Endodermal cell (in vitro differentiated cells): ENCODE results near the gene TNNI3K. TPM values are rescaled to one million over a fixed set of nuclear protein-coding genes. Genes with fewer than 3 reads are reported as not detected.

Source experiments
- DNase-seq: peaks from one replicate; pipeline ENCODE4 v3.0.0-alpha.2; 2017
- H3K27ac ChIP-seq: 2 replicates; pipeline ENCODE4 v1.5.1; 2013; ENCODE audit warnings: mild to moderate bottlenecking, low read depth, low read length, moderate library complexity
- H3K27me3 ChIP-seq: 2 replicates; pipeline ENCODE4 v1.6.1; 2013; ENCODE audit warnings: mild to moderate bottlenecking, low read length, moderate library complexity; ENCODE audit not compliant: insufficient read depth, control insufficient read depth, poor library complexity, severe bottlenecking
- H3K36me3 ChIP-seq: 2 replicates; pipeline ENCODE4 v1.7.0; 2013; ENCODE audit warnings: mild to moderate bottlenecking, low read length, moderate library complexity; ENCODE audit not compliant: control insufficient read depth, insufficient read depth
- H3K4me1 ChIP-seq: one replicate; pipeline ENCODE4 v1.7.0; 2013; ENCODE audit warnings: low read length; ENCODE audit not compliant: control insufficient read depth, insufficient read depth
- H3K4me3 ChIP-seq: 2 replicates; pipeline ENCODE4 v1.5.1; 2013; ENCODE audit warnings: mild to moderate bottlenecking, low read length, moderate library complexity
- H3K9ac ChIP-seq: 2 replicates; pipeline ENCODE4 v1.6.1; 2013; ENCODE audit warnings: mild to moderate bottlenecking, low read length, moderate library complexity; ENCODE audit not compliant: poor library complexity, severe bottlenecking; ENCODE audit errors: extremely low read depth
- H3K9me3 ChIP-seq: 2 replicates; pipeline ENCODE4 v1.6.1; 2013; ENCODE audit warnings: mild to moderate bottlenecking, low read length, moderate library complexity; ENCODE audit not compliant: control insufficient read depth
- H3K27ac Mint-ChIP-seq: 2 replicates; pipeline ENCODE4 v1.8.0; 2020; ENCODE audit warnings: mixed read lengths
- H3K27me3 Mint-ChIP-seq: 2 replicates; pipeline ENCODE4 v1.8.0; 2021; ENCODE audit warnings: mild to moderate bottlenecking, mixed read lengths; ENCODE audit not compliant: insufficient read depth
- H3K36me3 Mint-ChIP-seq: 2 replicates; pipeline ENCODE4 v1.8.0; 2020; ENCODE audit warnings: low read depth, mixed read lengths
- H3K4me1 Mint-ChIP-seq: 2 replicates; pipeline ENCODE4 v1.8.0; 2020; ENCODE audit warnings: mixed read lengths
- H3K4me3 Mint-ChIP-seq: 2 replicates; pipeline ENCODE4 v1.8.0; 2020; ENCODE audit warnings: mild to moderate bottlenecking, moderate library complexity, mixed read lengths
- H3K9me3 Mint-ChIP-seq: 2 replicates; pipeline ENCODE4 v1.8.0; 2020; ENCODE audit warnings: mild to moderate bottlenecking, mixed read lengths
- CTCF ChIP-seq: fragments of 200-600 bp; sonication (generic); conservative IDR thresholded peaks from 2 replicates; pipeline ENCODE4 v1.5.0; 2021; ENCODE audit warnings: antibody characterized with exemption, mild to moderate bottlenecking
- WGBS, 2 experiments: methylation state at CpG; one replicate each; pipeline versions ENCODE4 v1.1.5 to v1.1.7; 2013; ENCODE audit warnings: missing lambda C conversion rate in 2 of 2, mixed read lengths in 1 of 2; ENCODE audit not compliant: insufficient coverage in 1 of 2, insufficient read length in 1 of 2; 5-methylcytosine and 5-hydroxymethylcytosine counted together
- total RNA-seq, 2 donors: library from RNA; stranded (reverse); fragmentation: NEBNext Ultra II Directional in 1 of 2; extraction: Animal tissue kit (Norgen Biotek cat#: 25700) in 1 of 2; gene quantifications; 2 replicates in 1 of 2; 3 replicates in 1 of 2; pipeline ENCODE4 v1.2.1, GENCODE V29; 2021

The TNNI3K gene
- total RNA-seq, 2 donors from 2014 or later: 1.1 TPM; not detected in 1

DNA sequence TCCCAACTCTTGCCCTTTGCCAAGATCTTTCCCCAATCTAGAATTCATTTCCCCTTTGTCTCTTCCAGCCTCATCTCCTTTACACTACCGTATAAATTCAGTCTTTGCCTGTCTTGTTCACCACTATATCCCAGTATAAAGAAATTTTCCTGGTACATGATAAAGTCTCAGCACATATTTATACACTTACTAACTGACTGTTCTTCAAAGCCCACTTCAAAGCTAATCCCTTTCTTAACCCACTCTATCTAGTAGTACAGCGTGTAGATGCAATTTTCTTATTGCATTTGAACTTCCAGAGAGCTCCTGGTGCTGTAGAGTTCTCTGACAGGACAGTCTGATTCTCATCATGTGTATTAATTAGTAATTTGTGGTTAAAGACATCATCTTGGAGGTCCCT lies 199.1 kb downstream of the TNNI3K start:
- WGBS, 2 experiments: 97 to 100% methylated on average over 1 to 2 of the region's 2 CpGs
- Mint-ChIP-seq H3K27me3 (peaks cover 1% of the 10 kb centered on the region), H3K36me3 (no peaks in the 10 kb centered on the region), H3K27ac (no peak overlapping the region), H3K9me3 (no peaks in the 10 kb centered on the region), H3K4me3 (no peak overlapping the region), H3K4me1 (no peaks in the 10 kb centered on the region)
- Histone ChIP-seq H3K27ac (no peak overlapping the region), H3K4me1 (peaks cover 8% of the 10 kb centered on the region), H3K9me3 (no peaks in the 10 kb centered on the region), H3K4me3 (no peak overlapping the region), H3K36me3 (no peaks in the 10 kb centered on the region), H3K27me3 (no peaks in the 10 kb centered on the region), H3K9ac (no peak overlapping the region)
- no peak for DNase-seq
- TF ChIP-seq CTCF: no peak

GRCh38 chr1:74436078-74436477 lies 200.9 kb downstream of the TNNI3K start:
- no peak for TF ChIP-seq CTCF
- Mint-ChIP-seq H3K27me3 (peaks cover 1% of the 10 kb centered on the region), H3K4me3 (no peak overlapping the region), H3K36me3 (no peaks in the 10 kb centered on the region), H3K9me3 (no peaks in the 10 kb centered on the region), H3K27ac (no peak overlapping the region), H3K4me1 (no peaks in the 10 kb centered on the region)
- H3K4me3 ChIP-seq: no peak overlapping the region
- H3K27me3 ChIP-seq: no peaks in the 10 kb centered on the region
- no peaks in the 10 kb centered on the region for H3K9me3 ChIP-seq
- DNase-seq: no peak
- H3K4me1 ChIP-seq: no peaks in the 10 kb centered on the region
- H3K27ac ChIP-seq: no peak overlapping the region
- no peak overlapping the region for H3K9ac ChIP-seq
- H3K36me3 ChIP-seq: no peaks in the 10 kb centered on the region
- 91% methylated on average over 1 of the region's 1 CpG; no CpG with 5 or more reads in 1 of the 2 experiments for WGBS, 2 experiments

- Mint-ChIP-seq H3K9me3 (no peaks in the 10 kb centered on the region), H3K4me1 (no peaks in the 10 kb centered on the region), H3K27me3 (peaks cover 1% of the 10 kb centered on the region), H3K27ac (no peak overlapping the region), H3K4me3 (no peak overlapping the region), H3K36me3 (no peaks in the 10 kb centered on the region)
- H3K4me3 ChIP-seq: no peak overlapping the region
- H3K27me3 ChIP-seq: no peaks in the 10 kb centered on the region
- no peak overlapping the region for H3K9ac ChIP-seq
- H3K36me3 ChIP-seq: no peaks in the 10 kb centered on the region
- H3K4me1 ChIP-seq: no peaks in the 10 kb centered on the region
- 97 to 100% methylated on average over 1 of the region's 1 CpG for WGBS, 2 experiments
- TF ChIP-seq CTCF: no peak
- H3K27ac ChIP-seq: no peak overlapping the region
- no peaks in the 10 kb centered on the region for H3K9me3 ChIP-seq
- no peak for DNase-seq
Observed at GRCh38 chr1:74437035-74437434, 201.8 kb downstream of the TNNI3K start.
